A549 (cell line): ENCODE measurements around the gene GPATCH2. TPM values are rescaled to one million over a fixed set of nuclear protein-coding genes. Genes with fewer than 3 reads are reported as not detected.
"Not testable (repeated sequence)": the region's sequence is repeated elsewhere in the genome, so short reads cannot be mapped to it uniquely, and the experiment has no call there.

ENCODE experiments used
- ATAC-seq, 2 experiments: fragments of 200-7000 bp in 1 of 2; fragments of >200 bp in 1 of 2; cut with Nextera tagmentation in 1 of 2; cut with Tn5 transposase in 1 of 2; 3 replicates each; pipeline versions ENCODE4 v1.8.0 to v1.9.1; 2018 to 2020; ENCODE audit warnings: mild to moderate bottlenecking in 1 of 2, moderate library complexity in 1 of 2
- CTCF ChIA-PET: fragments of 300-600 bp; sonication (Branson Sonifier 250); formaldehyde crosslinking; extraction: SDS; loops from one replicate; lab custom pipeline; 2021; ENCODE audit warnings: antibody characterized with exemption, inconsistent platforms; lab: Yijun Ruan, JAX
- POLR2A ChIA-PET: fragments of 350-600 bp; formaldehyde crosslinking; extraction: SDS; loops from one replicate; lab custom pipeline; 2021; ENCODE audit warnings: antibody characterized with exemption, inconsistent platforms; lab: Yijun Ruan, JAX
- DNase-seq, 2 experiments: peaks; one replicate each; pipeline versions ENCODE4 v3.0.0 to v3.0.0-alpha.2; 2011 to 2016; ENCODE audit warnings: low read depth in 1 of 2, low spot score in 1 of 2
- FAIRE-seq: peaks from 2 replicates; lab custom pipeline; 2011; peaks lifted over from hg19 to GRCh38; lab: Jason Lieb, UNC
- H3K27ac ChIP-seq, 2 experiments: fragments of >200 bp; sonication (Bioruptor Twin); formaldehyde crosslinking; 3 replicates each; pipeline ENCODE4 v1.5.1; 2016 to 2017
- H3K4me1 ChIP-seq: fragments of >200 bp; sonication (Bioruptor Twin); formaldehyde crosslinking; 3 replicates; pipeline ENCODE4 v1.6.1; 2016
- H3K4me2 ChIP-seq: fragments of >200 bp; sonication (Bioruptor Twin); formaldehyde crosslinking; 3 replicates; pipeline ENCODE4 v1.6.1; 2016
- H3K4me3 ChIP-seq: fragments of >200 bp; sonication (Bioruptor Twin); formaldehyde crosslinking; 3 replicates; pipeline ENCODE4 v1.5.1; 2016
- H3K9me3 ChIP-seq: fragments of >200 bp; sonication (Bioruptor Twin); formaldehyde crosslinking; 3 replicates; pipeline ENCODE4 v1.6.1; 2016
- CEBPB ChIP-seq, 2 experiments: fragments of >200 bp in 1 of 2; sonication (Bioruptor Twin) in 1 of 2; formaldehyde crosslinking in 1 of 2; IDR thresholded peaks; 2 replicates each; pipeline ENCODE4 v1.6.1; 2012 to 2016
- CHD4 ChIP-seq: fragments of 200-600 bp; sonication (generic); IDR thresholded peaks from 2 replicates; pipeline ENCODE4 v1.6.1; 2016; ENCODE audit warnings: antibody characterized with exemption, mild to moderate bottlenecking, borderline replicate concordance
- EHF ChIP-seq: fragments of 250-450 bp; sonication (Bioruptor Pico); IDR thresholded peaks from 2 replicates; pipeline ENCODE4 v1.5.0; 2020; ENCODE audit warnings: mild to moderate bottlenecking
- EHMT2 ChIP-seq: fragments of 200-600 bp; sonication (generic); IDR thresholded peaks from 2 replicates; pipeline ENCODE4 v1.6.1; 2016; ENCODE audit warnings: antibody characterized with exemption, low read depth, mild to moderate bottlenecking, moderate library complexity
- EP300 ChIP-seq, 2 experiments: fragments of >200 bp; sonication (Bioruptor Twin); formaldehyde crosslinking; IDR thresholded peaks; 2 replicates in 1 of 2; 3 replicates in 1 of 2; pipeline ENCODE4 v1.6.1; 2016 to 2017
- ESRRA ChIP-seq: fragments of 150-350 bp; IDR thresholded peaks from 2 replicates; pipeline ENCODE4 v1.6.1; 2014; ENCODE audit warnings: mild to moderate bottlenecking, low read length, borderline replicate concordance
- FOSB ChIP-seq: fragments of 250-450 bp; sonication (Bioruptor Pico); IDR thresholded peaks from 2 replicates; pipeline ENCODE4 v1.5.0; 2020; ENCODE audit warnings: mild to moderate bottlenecking, moderate library complexity
- HDAC2 ChIP-seq: fragments of 200-600 bp; sonication (generic); IDR thresholded peaks from 2 replicates; pipeline ENCODE4 v1.6.1; 2016
- JUN ChIP-seq, 2 experiments: fragments of >200 bp; sonication (Bioruptor Twin); formaldehyde crosslinking; IDR thresholded peaks; 2 replicates in 1 of 2; 3 replicates in 1 of 2; pipeline ENCODE4 v1.6.1; 2016 to 2017
- JUNB ChIP-seq: fragments of >200 bp; sonication (Bioruptor Twin); formaldehyde crosslinking; IDR thresholded peaks from 2 replicates; pipeline ENCODE4 v1.6.1; 2016
- MAFK ChIP-seq: fragments of 450-650 bp; IDR thresholded peaks from 2 replicates; pipeline ENCODE4 v1.6.1; 2014; ENCODE audit not compliant: partially characterized antibody
- NFE2L2 ChIP-seq: fragments of 150-350 bp; conservative IDR thresholded peaks from 2 replicates; pipeline ENCODE4 v1.6.1; 2014; ENCODE audit warnings: low read length
- NPAS2 ChIP-seq: fragments of 250-450 bp; sonication (Bioruptor Pico); IDR thresholded peaks from 2 replicates; pipeline ENCODE4 v1.8.0; 2022; ENCODE audit warnings: mild to moderate bottlenecking, moderate library complexity, borderline replicate concordance
- RAD21 ChIP-seq, 2 experiments: fragments of >200 bp in 1 of 2; sonication (Bioruptor Twin) in 1 of 2; formaldehyde crosslinking in 1 of 2; IDR thresholded peaks in 1 of 2; conservative IDR thresholded peaks in 1 of 2; 2 replicates in 1 of 2; 3 replicates in 1 of 2; pipeline ENCODE4 v1.6.1; 2012 to 2018; ENCODE audit warnings: inconsistent platforms in 1 of 2
- RCOR1 ChIP-seq: fragments of 150-350 bp; IDR thresholded peaks from 2 replicates; pipeline ENCODE4 v1.6.1; 2014; ENCODE audit warnings: antibody characterized with exemption, low read length, low read depth
- RFX5 ChIP-seq: fragments of 450-650 bp; IDR thresholded peaks from 2 replicates; pipeline ENCODE4 v1.7.1; 2014; ENCODE audit warnings: antibody characterized with exemption, mild to moderate bottlenecking, moderate library complexity
- RNF2 ChIP-seq: fragments of 200-600 bp; sonication (generic); IDR thresholded peaks from 2 replicates; pipeline ENCODE4 v1.6.1; 2016; ENCODE audit warnings: low read depth, mild to moderate bottlenecking, antibody characterized with exemption, moderate library complexity, borderline replicate concordance
- TP53 ChIP-seq: fragments of 250-450 bp; sonication (Bioruptor Pico); IDR thresholded peaks from 2 replicates; pipeline ENCODE4 v1.5.0; 2021; ENCODE audit warnings: mild to moderate bottlenecking, moderate library complexity
- ZNF302 ChIP-seq: fragments of 250-450 bp; sonication (Bioruptor Pico); IDR thresholded peaks from 2 replicates; pipeline ENCODE4 v1.9.0; 2021; ENCODE audit warnings: inconsistent platforms, mild to moderate bottlenecking, moderate library complexity
- ZSCAN20 ChIP-seq: fragments of 250-450 bp; sonication (Bioruptor Pico); IDR thresholded peaks from 2 replicates; pipeline ENCODE4 v1.8.0; 2022; ENCODE audit warnings: mild to moderate bottlenecking, moderate library complexity
- WGBS: methylation state at CpG from one replicate; pipeline ENCODE4 v1.1.6; 2017; ENCODE audit errors: missing lambda C conversion rate; 5-methylcytosine and 5-hydroxymethylcytosine counted together
- polyA plus RNA-seq, 4 experiments: library from polyadenylated mRNA; depleted of rRNA in 3 of 4; stranded (reverse); fragments of >200 nt; fragmentation: RNase III in 1 of 4; extraction: RNeasy Plus Mini Kit Qiagen cat#74134 plus additional on column Dnase treatment in 1 of 4; gene quantifications; 2 replicates in 3 of 4; 3 replicates in 1 of 4; pipeline ENCODE4 v1.2.3, GENCODE V29; 2011 to 2017
- TF ChIP-seq, protein P1 (sequence below): fragments of >200 bp; sonication (Bioruptor Twin); formaldehyde crosslinking; IDR thresholded peaks from 3 replicates; pipeline ENCODE4 v1.6.1; 2016
- TF ChIP-seq, protein P2 (sequence below): fragments of >200 bp; sonication (Bioruptor Twin); formaldehyde crosslinking; IDR thresholded peaks from 3 replicates; pipeline ENCODE4 v1.5.1; 2016
- TF ChIP-seq, protein P3 (sequence below): fragments of 450-650 bp; IDR thresholded peaks from 2 replicates; pipeline ENCODE4 v1.6.1; 2014; ENCODE audit warnings: antibody characterized with exemption
- TF ChIP-seq, protein P4 (sequence below): IDR thresholded peaks from 2 replicates; pipeline ENCODE4 v1.6.1; 2012; ENCODE audit warnings: low read depth, borderline replicate concordance

GPATCH2 gene
- polyA plus RNA-seq, 2 of the 4 experiments (the other 2 are of a cell fraction), result 10.8 to 18.6 TPM

DNA sequence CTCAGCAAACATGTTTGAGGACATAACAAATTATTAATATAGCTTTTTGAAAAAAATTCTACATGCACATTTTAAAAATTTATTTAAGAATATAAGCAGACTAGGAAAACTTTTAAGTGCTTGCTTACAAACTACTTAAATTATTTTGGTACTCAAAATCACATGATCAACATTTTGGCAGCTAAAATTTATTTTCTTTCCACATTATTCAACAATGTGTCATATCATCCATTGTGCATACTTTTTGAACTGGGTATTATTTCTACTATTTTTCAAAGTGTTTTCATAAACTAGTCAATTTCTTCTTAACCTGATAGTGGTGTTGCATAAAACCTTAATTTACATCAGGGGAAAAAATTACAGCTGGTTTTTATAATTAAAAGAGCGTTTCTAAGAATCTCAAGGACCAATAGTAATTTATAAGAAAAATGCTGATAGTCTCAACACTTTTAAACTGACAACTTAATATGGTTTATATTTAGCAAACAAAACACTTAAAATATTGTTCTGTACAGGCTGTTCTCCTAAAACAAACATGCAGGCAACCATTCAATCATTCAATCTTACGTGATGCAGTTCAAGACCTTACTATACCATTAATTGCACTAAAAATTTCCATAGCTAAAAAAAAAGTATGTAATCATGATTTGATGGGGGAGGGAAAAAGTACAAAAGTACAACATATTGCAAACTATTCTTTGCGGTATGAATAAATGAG lies 105.0 kb downstream of the GPATCH2 start (continued):
- TF ChIP-seq, protein P1, sequence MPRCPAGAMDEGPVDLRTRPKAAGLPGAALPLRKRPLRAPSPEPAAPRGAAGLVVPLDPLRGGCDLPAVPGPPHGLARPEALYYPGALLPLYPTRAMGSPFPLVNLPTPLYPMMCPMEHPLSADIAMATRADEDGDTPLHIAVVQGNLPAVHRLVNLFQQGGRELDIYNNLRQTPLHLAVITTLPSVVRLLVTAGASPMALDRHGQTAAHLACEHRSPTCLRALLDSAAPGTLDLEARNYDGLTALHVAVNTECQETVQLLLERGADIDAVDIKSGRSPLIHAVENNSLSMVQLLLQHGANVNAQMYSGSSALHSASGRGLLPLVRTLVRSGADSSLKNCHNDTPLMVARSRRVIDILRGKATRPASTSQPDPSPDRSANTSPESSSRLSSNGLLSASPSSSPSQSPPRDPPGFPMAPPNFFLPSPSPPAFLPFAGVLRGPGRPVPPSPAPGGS, result no peak
- TF ChIP-seq CEBPB (IDR thresholded peaks at IDR 0.05) (no peak), RFX5 (no peak), MAFK (no peak), CHD4 (no peak), EHF (CRISPR knock-in tag) (no peak), FOSB (no peak), JUNB (no peak), EHMT2 (no peak), EP300 (IDR thresholded peaks at IDR 0.05) (no peak), HDAC2 (no peak), RNF2 (no peak)
- TF ChIP-seq, protein P2, sequence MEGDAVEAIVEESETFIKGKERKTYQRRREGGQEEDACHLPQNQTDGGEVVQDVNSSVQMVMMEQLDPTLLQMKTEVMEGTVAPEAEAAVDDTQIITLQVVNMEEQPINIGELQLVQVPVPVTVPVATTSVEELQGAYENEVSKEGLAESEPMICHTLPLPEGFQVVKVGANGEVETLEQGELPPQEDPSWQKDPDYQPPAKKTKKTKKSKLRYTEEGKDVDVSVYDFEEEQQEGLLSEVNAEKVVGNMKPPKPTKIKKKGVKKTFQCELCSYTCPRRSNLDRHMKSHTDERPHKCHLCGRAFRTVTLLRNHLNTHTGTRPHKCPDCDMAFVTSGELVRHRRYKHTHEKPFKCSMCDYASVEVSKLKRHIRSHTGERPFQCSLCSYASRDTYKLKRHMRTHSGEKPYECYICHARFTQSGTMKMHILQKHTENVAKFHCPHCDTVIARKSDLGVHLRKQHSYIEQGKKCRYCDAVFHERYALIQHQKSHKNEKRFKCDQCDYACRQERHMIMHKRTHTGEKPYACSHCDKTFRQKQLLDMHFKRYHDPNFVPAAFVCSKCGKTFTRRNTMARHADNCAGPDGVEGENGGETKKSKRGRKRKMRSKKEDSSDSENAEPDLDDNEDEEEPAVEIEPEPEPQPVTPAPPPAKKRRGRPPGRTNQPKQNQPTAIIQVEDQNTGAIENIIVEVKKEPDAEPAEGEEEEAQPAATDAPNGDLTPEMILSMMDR, result no peak

DNA sequence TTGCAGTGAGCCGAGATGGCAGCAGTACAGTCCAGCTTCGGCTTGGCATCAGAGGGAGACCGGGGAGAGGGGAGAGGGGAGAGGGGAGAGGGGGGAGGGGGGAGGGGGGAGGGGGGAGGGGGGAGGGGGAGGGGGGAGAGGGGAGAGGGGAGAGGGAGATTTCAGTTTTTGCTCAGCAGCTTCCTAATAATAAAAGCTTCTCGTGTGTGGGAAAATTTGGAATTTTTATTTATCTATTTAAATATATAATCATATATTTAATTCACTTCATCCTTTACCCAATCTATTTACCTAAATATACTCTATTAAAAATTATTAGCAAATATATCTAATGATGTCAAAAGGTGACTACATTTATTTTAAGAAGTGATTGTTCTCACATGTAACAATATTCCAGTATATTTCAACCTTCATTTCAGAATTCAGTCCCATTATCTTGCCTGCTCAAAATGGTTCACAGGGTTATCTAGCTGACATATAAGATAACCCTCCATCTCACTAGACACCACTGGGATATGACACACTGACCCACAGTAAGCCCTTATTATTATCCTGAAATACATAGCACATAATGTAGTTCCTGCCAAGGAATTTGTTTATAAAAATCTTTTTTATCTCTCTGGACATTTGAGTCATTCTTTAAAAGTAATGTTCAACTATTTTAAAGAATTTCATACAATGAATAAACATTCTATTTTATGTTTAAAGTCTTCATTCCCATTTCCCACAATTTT lies 105.9 kb downstream of the GPATCH2 start:
- Histone ChIP-seq H3K4me1 (peaks cover 13% of the 10 kb centered on the region), H3K4me2 (peak overlapping the region; percentile 13; the same call in 1 of the 3 replicates), H3K9me3 (no peaks in the 10 kb centered on the region), H3K4me3 (no peak overlapping the region)
- POLR2A ChIA-PET, result no interaction called here
- CTCF ChIA-PET, result interaction anchor here (0.7 kb wide), 1 partner anchor 186 kb away, joined by 3 read pairs; no protein-coding TSS in a partner anchor
- DNase-seq (no peak), ATAC-seq (no peak)
- no peak for TF ChIP-seq ZNF302
- no peak for TF ChIP-seq ESRRA
- TF ChIP-seq MAFK, result no peak
- no peak for TF ChIP-seq JUNB
- no peak for TF ChIP-seq NFE2L2
- TF ChIP-seq ZSCAN20 (CRISPR knock-in tag), result no peak
- TF ChIP-seq TP53 (CRISPR knock-in tag), result no peak
- TF ChIP-seq, all 56 proteins: peak for 0
- H3K27ac ChIP-seq, result no peak overlapping the region
- no peak for FAIRE-seq
- 94% methylated on average over 2 of the region's 4 CpGs for whole genome bisulfite sequencing

DNA sequence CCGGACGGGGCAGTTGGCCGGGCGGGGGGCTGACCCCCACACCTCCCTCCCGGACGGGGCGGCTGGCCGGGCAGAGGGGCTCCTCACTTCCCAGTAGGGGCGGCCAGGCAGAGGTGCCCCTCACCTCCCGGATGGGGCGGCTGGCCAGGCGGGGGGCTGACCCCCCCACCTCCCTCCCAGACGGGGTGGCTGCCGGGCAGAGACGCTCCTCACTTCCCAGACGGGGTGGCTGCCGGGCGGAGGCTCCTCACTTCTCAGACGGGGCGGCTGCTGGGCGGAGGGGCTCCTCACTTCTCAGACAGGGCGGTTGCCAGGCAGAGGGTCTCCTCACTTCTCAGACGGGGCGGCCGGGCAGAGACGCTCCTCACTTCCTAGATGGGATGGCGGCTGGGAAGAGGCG lies 107.0 kb downstream of the GPATCH2 start:
- WGBS, result no CpG with 5 or more reads among the region's 28 CpGs
- not testable (repeated sequence) for FAIRE-seq

DNA sequence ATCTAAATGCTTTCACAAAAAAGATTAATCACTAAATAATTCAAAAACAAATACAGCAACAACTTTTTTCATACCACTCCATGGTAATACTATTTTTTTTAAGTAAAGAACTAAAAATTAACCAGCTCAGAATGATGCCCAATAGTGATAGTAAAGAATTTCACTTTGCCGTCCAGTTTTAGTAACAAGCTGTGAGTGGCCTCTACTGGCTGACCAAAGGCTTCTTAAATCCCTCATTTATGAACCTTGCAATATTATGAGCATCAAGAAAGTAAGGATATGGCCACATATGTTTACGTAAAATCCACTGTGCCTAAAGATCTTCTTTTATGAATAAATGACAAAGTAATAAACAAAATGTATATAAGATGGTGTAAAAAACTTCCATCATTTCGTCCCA lies 108.6 kb downstream of the GPATCH2 start:
- H3K27ac ChIP-seq, result no peak overlapping the region
- no peak for ATAC-seq
- WGBS, result 87% methylated on average over 3 of the region's 3 CpGs
- H3K4me3 ChIP-seq, result no peak overlapping the region
- TF ChIP-seq, protein P3, sequence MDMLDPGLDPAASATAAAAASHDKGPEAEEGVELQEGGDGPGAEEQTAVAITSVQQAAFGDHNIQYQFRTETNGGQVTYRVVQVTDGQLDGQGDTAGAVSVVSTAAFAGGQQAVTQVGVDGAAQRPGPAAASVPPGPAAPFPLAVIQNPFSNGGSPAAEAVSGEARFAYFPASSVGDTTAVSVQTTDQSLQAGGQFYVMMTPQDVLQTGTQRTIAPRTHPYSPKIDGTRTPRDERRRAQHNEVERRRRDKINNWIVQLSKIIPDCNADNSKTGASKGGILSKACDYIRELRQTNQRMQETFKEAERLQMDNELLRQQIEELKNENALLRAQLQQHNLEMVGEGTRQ, result no peak
- no peak for TF ChIP-seq NPAS2 (CRISPR knock-in tag)
- TF ChIP-seq JUN (IDR thresholded peaks at IDR 0.05), result no peak
- TF ChIP-seq, protein P4, sequence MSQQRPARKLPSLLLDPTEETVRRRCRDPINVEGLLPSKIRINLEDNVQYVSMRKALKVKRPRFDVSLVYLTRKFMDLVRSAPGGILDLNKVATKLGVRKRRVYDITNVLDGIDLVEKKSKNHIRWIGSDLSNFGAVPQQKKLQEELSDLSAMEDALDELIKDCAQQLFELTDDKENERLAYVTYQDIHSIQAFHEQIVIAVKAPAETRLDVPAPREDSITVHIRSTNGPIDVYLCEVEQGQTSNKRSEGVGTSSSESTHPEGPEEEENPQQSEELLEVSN, result no peak
- TF ChIP-seq RCOR1, result no peak
- TF ChIP-seq RAD21 (conservative IDR thresholded peaks at IDR 0.05 in 1 of 2, IDR thresholded peaks at IDR 0.05 in 1 of 2), result peak; percentile 13 to 21; a peak in 1 of 5 replicates
- ChIA-PET POLR2A (no interaction called here), CTCF (no interaction called here)
- peak in 1 of 2 experiments; percentile 14 for DNase-seq
- H3K4me2 ChIP-seq, result no peak overlapping the region
- no peaks in the 10 kb centered on the region for H3K9me3 ChIP-seq
- FAIRE-seq, result no peak
- peaks cover 21% of the 10 kb centered on the region for H3K4me1 ChIP-seq

More for the DNA sequence above, 107.0 kb downstream of the GPATCH2 start:
- H3K4me2 ChIP-seq, H3K27ac ChIP-seq, ATAC-seq, H3K4me3 ChIP-seq, DNase-seq, POLR2A ChIA-PET, CTCF ChIA-PET, H3K9me3 ChIP-seq: not testable (repeated sequence)
- peaks cover 13% of the 10 kb centered on the region for H3K4me1 ChIP-seq
